HG03354 (cell line): ENCODE measurements around the gene TMC5.
"Not testable (repeated sequence)": the region's sequence is repeated elsewhere in the genome, so short reads cannot be mapped to it uniquely, and the experiment has no call there.

Experiments
- ATAC-seq: cut with Tn5 transposase; IDR thresholded peaks from one replicate; pipeline ENCODE4 v1.9.1; 2021; ENCODE audit warnings: mild to moderate bottlenecking; ENCODE audit not compliant: unreplicated experiment, poor library complexity, severe bottlenecking

The TMC5 gene

DNA sequence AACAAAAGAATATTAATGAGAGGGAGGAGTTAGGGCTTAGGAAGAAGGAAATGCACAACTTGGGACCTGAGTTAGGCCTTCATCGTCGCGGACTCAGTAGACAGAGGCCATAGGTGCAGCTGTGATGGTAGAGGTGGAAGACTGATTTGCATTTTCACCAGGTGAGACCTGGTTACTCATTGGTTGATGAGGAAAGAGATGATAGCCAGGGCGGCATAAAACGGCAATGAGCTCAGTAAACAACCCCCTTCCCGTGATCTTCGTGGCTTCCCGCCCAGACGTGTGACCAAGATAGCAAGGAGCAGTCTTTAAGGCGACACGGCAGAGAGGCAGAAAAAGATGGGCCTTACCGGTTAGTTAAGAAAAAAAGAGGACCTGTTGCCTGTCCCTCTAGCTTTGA, at the start of gene TMC5:
Gene TMC5, plus strand, starts transcription at position 244 of the 400 bp plus-strand sequence. CDS start 22,156 bp downstream, outside the sequence.
- no peak for ATAC-seq

DNA sequence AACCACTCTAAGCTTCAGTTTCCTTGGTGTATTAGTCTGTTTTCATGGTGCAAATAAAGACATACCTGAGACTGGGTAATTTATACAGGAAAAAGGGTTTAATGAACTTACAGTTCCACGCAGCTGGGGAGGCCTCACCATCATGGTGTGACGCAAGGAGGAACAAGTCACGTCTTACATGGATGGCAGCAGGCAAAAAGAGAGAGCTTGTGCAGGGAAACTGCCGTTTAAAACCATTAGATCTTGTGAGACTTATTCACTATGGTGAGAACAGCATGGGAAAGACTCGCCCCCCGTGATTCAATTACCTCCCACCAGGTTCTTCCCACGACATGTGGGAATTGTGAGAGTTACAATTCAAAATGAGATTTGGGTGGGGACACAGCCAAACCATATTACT, 45.1 kb upstream of the TMC5 start:
- ATAC-seq, result not testable (repeated sequence)

DNA sequence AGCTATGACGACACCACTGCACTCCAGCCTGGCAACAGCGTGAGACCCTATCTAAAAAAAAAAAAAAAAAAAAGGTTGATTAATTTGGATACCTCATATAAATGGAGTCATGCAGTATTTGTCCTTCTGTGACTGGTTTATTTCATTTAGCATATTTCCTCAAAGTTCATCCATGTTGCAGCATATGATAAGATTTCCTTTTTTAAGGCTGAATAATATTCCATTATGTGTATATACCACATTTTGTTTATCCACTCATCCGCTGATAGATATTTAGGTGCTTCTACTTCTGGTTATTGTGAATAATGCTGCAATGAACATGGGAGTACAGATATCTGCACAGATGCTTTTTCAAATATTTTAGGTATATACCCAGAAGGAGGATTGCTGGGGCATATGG, 43.3 kb upstream of the TMC5 start:
- ATAC-seq, result no peak

DNA sequence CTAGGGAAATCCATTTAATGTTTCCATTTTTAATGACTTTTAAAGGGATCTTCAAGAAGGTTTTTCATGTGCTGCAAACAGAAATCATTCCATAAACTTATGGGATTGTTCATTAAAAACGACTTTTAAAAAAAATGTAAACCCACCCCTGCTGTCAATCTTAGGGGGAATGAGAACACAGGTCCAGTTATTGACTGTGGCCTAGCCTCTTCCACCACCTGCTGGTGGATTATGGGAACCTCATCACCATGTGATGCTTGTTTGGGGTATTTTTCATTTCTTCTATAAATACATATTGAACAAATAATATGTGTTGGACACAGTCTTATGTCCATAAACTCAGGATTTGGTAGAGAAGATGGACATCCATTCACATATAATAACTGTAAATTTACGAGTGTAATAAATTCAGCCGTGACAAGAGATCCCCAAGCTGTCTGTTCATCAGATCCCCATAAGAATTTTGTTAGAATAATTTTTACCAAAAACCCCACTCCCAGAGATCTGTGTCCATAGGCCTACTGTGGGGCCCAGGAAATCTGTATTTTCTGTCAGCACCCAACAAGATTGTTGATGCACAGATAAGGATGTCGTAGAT, 42.0 kb upstream of the TMC5 start:
- ATAC-seq, result no peak

DNA sequence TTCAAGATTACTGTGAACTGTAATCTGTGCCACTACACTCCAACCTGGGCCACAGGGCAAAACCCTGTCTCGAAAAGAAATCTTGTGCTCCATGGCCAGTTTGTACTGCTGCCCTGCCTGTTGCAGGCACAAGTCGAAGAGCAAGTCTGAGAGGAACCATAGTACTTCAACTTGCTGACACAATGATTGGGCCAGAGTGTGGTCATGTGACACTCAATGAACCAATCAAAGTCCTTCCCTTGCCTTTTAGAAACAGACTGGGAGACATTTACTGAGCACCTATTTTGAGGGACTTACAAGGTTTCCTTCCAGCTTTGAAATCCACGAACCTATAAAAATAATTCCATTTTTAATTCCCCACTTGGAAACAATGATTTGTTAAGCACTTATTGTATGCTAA, 39.8 kb upstream of the TMC5 start:
- ATAC-seq, result no peak

GRCh38 chr16:19378511-19378910, 39.2 kb upstream of the TMC5 start:
- ATAC-seq, result no peak

DNA sequence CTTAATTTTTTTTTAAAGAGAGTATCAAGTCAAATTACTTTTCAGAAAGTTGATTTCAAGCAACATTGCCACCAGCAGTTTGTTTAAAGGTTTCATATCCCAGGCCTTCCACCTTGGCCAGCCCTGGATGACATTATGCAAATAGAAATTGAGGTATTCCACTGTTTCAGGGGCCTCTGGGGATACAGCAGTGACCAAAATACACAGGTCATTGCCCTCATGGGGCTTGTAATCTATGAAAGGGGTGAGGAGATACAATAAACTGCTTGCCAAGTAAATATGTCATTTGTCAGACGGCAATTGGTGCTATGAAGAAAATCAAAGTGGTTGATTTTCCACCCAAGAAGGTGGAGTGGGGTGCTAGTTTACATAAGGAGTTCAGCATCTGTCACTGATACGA, 37.8 kb upstream of the TMC5 start:
- no peak for ATAC-seq

GRCh38 chr16:19380328-19380727, 37.4 kb upstream of the TMC5 start:
- no peak for ATAC-seq

DNA sequence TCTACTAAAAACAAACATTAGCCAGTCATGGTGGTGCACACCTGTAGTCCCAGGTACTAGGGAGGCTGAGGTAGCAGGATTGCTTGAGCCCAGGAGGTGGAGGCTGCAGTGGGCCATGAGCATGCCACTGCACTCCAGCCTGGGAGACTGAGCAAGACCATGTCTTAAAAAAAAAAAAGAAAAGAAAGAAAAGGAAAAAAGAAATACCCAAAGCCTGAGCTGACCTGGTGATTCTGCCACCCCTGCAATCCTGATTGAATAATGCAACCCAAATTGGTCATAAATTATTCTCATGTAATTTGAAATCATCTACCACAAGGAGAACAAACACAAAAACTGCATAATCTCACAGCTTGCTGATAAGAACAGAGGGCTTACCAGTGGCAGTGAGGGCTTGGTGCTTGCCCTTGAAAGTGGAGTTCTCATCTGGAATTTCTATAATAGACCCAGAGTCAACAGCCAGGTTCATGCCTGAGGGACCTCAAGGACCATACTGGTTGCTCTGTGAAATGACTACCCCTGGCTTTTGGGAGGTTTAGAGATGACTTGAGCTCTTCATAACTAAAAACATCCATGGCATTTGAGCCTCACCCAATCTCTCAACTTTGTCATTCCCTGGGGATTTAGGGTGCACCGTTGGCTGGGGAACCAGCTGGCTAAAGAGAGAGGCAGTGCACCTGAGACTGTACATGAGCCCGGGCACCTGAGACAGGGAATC, 35.4 kb upstream of the TMC5 start:
- ATAC-seq, result no peak

GRCh38 chr16:19382887-19383816, 34.5 kb upstream of the TMC5 start:
- ATAC-seq, result no peak

DNA sequence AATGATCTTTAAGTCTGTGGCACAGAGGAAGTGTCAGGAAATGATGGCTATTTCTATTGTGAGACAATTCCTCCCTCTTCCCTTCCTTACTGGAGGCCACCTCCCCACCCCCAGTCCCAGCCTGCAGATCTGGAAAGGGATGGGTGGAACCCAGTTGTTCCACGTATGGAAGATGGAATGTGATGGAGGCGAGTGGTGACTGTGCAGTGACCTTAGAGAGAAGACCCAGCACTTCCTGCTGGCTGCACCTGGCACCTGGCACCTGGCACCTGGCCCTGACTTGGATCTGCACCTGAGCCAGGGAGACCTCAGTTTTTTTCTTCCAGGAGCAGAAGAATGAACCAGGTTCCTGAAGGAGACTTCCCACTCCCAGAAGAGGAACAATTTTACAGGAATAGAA, 33.0 kb upstream of the TMC5 start:
- ATAC-seq, result no peak

GRCh38 chr16:19386525-19386924, 31.2 kb upstream of the TMC5 start:
- no peak for ATAC-seq

DNA sequence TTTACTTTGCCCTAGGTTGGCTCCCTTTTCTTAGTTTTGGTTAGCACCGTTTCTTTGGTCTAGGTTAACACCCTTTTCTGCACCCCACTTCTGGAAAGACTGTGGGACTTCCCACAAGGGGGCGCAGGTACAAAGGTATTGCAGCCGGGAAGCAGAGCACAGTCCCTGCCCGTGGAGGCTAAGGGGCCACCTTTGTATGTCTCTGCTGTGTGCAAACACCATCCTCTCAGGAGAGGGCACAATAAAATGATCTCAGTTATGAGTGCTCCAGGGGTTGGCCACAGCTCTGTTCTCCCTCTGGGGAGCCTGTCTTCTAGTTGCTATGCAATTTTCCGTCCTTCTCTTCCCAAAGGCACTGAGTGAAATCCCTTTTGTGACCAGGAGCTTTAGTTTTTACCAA, 28.4 kb upstream of the TMC5 start:
- no peak for ATAC-seq

GRCh38 chr16:19391185-19391776, 26.4 kb upstream of the TMC5 start:
- ATAC-seq, result not testable (repeated sequence)

- no peak for ATAC-seq
Measured at GRCh38 chr16:19392352-19392751, 25.3 kb upstream of the TMC5 start.

GRCh38 chr16:19393226-19394111, 24.2 kb upstream of the TMC5 start:
- no peak for ATAC-seq

DNA sequence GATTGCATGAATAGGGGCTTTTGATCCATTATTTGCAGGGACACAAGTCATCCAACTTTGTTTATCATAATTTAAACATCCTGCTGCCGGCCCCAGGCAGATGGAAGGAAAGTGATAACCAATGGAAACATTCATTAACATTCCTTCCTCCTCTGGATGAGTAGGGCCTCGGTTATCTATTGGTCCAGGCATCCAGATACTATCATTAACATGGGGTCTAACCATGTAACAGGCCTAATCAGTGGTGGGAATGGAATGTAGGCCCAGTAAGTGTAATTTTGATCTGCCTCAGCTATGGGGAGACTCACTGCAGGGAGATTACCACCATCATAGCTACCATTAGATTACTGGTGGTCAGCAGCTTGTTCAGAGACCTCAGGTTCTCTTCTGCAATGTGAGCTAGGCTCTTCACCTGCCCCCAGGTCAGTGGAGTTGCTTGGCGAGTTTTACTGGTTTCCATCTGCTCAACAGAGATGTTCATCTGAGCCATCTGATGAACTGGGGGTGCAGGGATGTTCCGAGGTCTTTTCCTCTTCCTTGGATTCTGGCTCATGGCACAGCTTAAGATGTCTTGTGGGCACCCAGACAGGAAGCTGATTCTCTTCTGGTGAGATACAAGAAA, 21.9 kb upstream of the TMC5 start:
- ATAC-seq, result not testable (repeated sequence)

- ATAC-seq, result no peak
Measured at GRCh38 chr16:19396555-19397011, 21.1 kb upstream of the TMC5 start.

- not testable (repeated sequence) for ATAC-seq
Measured at GRCh38 chr16:19397373-19397772, 20.3 kb upstream of the TMC5 start.
